Adrenal gland (tissue), 12 donors: ENCODE measurements around the gene LCE1A. TPM values are rescaled to one million over a fixed set of nuclear protein-coding genes. Genes with fewer than 3 reads are reported as not detected.
A peak's percentile ranks its signal among the peaks of the same experiment; 100 is the strongest.

Experiments used
- DNase-seq, 7 donors: peaks; one replicate each; pipeline ENCODE4 v3.0.0-alpha.2; 2019 to 2020
- H3K27ac ChIP-seq, 5 donors: fragments of 200-600 bp; sonication (generic) in 4 of 5; 1 replicate in 3 of 5; 2 replicates in 2 of 5; pipeline versions ENCODE4 v1.5.1 to v1.8.0; 2016 to 2020; ENCODE audit warnings: mild to moderate bottlenecking in 1 of 5
- H3K27me3 ChIP-seq: fragments of 200-600 bp; 2 replicates; pipeline ENCODE4 v1.8.0; 2021
- H3K36me3 ChIP-seq, 2 donors: fragments of 200-600 bp; replicated peaks in 1 of 2; 1 replicate in 1 of 2; 2 replicates in 1 of 2; pipeline versions ENCODE4 v1.5.1 to v1.8.0; 2018 to 2022
- H3K4me1 ChIP-seq, 2 donors: fragments of 200-600 bp; replicated peaks in 1 of 2; 1 replicate in 1 of 2; 2 replicates in 1 of 2; pipeline versions ENCODE4 v1.5.1 to v1.8.0; 2018 to 2021
- H3K4me3 ChIP-seq, 4 donors: fragments of 200-600 bp; sonication (generic) in 3 of 4; one replicate each; pipeline ENCODE4 v1.5.1; 2016 to 2018
- H3K9me3 ChIP-seq, 3 donors: fragments of 200-600 bp; sonication (generic) in 1 of 3; replicated peaks in 1 of 3; 1 replicate in 2 of 3; 2 replicates in 1 of 3; pipeline versions ENCODE4 v1.5.1 to v1.8.0; 2016 to 2021
- POLR2A ChIP-seq, 2 donors: fragments of 450-650 bp; IDR thresholded peaks; one replicate each; pipeline ENCODE4 v1.6.1; 2017; ENCODE audit warnings: antibody characterized with exemption in 2 of 2, mild to moderate bottlenecking in 2 of 2, moderate library complexity in 1 of 2
- WGBS, 4 donors: extraction: QIAGEN DNeasy Blood & Tissue Kit in 2 of 4; methylation state at CpG; one replicate each; pipeline versions ENCODE4 v1.1.5 to v1.1.7; 2013 to 2017; 5-methylcytosine and 5-hydroxymethylcytosine counted together
- intact Hi-C, 2 donors: fragments of 100-400 bp; cut with DNase I; formaldehyde crosslinking; loops; one replicate each; pipeline versions ENCODE4 v1.14.1 to v1.15.0; 2022 to 2023
- polyA plus RNA-seq, 3 donors: library from polyadenylated mRNA; stranded (reverse); fragments of 200-250 nt in 2 of 3; fragments of 350-450 nt in 1 of 3; fragmentation: Illumina TruSeq in 1 of 3; extraction: RNeasy Lipid Tissue Mini Kit (QIAGEN cat#74804) in 1 of 3; gene quantifications; one replicate each; pipeline ENCODE4 v1.2.3, GENCODE V29; 2013 to 2014
- total RNA-seq, 9 donors: library from RNA; depleted of rRNA in 4 of 9; stranded (reverse); fragments of >200 nt in 4 of 9; fragments of 120-200 nt in 1 of 9; fragmentation: NEBNext Ultra II Directional in 1 of 9; extraction: Animal tissue kit (Norgen Biotek cat#: 25700) in 1 of 9; gene quantifications; one replicate each; pipeline versions ENCODE4 v1.1.0 to v1.2.4, GENCODE V29; 2013 to 2023
- TF ChIP-seq, protein P1 (sequence below), 6 experiments: fragments of 450-650 bp in 4 of 6; fragments of 200-600 bp in 2 of 6; sonication (generic) in 1 of 6; IDR thresholded peaks; 1 replicate in 5 of 6; 2 replicates in 1 of 6; pipeline versions ENCODE4 v1.5.1 to v1.8.0; 2016 to 2021; ENCODE audit warnings: antibody characterized with exemption in 6 of 6, mild to moderate bottlenecking in 2 of 6, moderate library complexity in 1 of 6
- donor health status: healthy with polysubstance abuse.
- donor health status: Bipolar disorder and iron deficiency.
- donor health status: DM: yes; HTN: yes; CAD: no.
- donor health status: DM: no; HTN: no; CAD: no.
- donor health status: DM: no; HTN: no; CAD: no.
- donor health status: DM: yes; HTN: yes; CAD: no.

The LCE1A gene
- total and polyA plus RNA-seq, 12 donors = not detected

DNA sequence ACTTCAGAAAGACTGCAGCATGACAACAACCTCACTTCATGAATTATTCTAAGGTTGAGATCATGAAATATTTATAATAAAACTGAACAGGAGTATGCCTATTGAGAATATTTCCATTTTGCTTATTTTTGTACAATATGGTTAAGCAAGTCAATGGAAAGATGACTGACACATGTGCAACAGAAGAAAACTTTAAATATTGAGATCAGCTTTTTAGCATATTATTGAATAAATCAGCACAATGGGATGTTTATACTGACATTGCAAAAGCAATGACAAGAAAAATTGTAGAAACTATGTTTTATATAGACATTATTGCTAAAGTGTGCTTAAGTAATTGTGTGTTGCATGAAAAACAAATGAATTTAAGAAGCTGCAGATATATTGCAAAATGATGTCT is 37.2 kb downstream of the LCE1A start:
- intact Hi-C loops = no loop called here
- H3K4me3 ChIP-seq = no peak overlapping the region
- no peaks in the 10 kb centered on the region for H3K4me1 ChIP-seq
- H3K9me3 ChIP-seq = no peaks in the 10 kb centered on the region
- no peak for DNase-seq
- H3K27ac ChIP-seq = no peak overlapping the region
- TF ChIP-seq, protein P1, sequence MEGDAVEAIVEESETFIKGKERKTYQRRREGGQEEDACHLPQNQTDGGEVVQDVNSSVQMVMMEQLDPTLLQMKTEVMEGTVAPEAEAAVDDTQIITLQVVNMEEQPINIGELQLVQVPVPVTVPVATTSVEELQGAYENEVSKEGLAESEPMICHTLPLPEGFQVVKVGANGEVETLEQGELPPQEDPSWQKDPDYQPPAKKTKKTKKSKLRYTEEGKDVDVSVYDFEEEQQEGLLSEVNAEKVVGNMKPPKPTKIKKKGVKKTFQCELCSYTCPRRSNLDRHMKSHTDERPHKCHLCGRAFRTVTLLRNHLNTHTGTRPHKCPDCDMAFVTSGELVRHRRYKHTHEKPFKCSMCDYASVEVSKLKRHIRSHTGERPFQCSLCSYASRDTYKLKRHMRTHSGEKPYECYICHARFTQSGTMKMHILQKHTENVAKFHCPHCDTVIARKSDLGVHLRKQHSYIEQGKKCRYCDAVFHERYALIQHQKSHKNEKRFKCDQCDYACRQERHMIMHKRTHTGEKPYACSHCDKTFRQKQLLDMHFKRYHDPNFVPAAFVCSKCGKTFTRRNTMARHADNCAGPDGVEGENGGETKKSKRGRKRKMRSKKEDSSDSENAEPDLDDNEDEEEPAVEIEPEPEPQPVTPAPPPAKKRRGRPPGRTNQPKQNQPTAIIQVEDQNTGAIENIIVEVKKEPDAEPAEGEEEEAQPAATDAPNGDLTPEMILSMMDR (IDR thresholded peaks at IDR 0.05) = no peak
- TF ChIP-seq POLR2A (IDR thresholded peaks at IDR 0.05) = no peak
- no peaks in the 10 kb centered on the region for H3K36me3 ChIP-seq
- no peaks in the 10 kb centered on the region for H3K27me3 ChIP-seq

DNA sequence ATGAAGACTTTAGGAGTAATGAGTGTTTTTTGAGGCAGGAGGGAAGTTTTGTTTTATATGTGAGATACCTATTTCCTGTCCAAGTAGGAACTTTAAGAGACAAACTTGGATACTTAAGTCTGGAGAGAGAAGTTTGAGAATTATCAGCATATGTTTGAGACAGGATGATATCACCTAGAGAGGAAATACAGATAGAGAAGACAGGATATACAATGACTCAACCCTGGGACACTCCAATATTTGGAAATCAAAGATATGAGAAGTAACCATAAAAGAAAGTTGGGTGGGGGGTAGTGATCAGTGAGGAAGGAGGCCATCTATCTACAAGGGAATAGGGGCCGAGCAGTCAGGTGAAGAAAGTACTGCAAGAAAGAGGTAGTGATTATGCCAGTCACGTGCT is 39.0 kb downstream of the LCE1A start:
- intact Hi-C loops = no loop called here
- no peaks in the 10 kb centered on the region for H3K36me3 ChIP-seq
- no peaks in the 10 kb centered on the region for H3K9me3 ChIP-seq
- TF ChIP-seq POLR2A (IDR thresholded peaks at IDR 0.05) = no peak
- H3K4me1 ChIP-seq = no peaks in the 10 kb centered on the region
- no peak overlapping the region for H3K4me3 ChIP-seq
- H3K27me3 ChIP-seq = no peaks in the 10 kb centered on the region
- 72 to 86% (median 75%) methylated on average over 2 of the region's 2 CpGs for WGBS, 4 donors
- no peak for DNase-seq
- no peak overlapping the region for H3K27ac ChIP-seq

DNA sequence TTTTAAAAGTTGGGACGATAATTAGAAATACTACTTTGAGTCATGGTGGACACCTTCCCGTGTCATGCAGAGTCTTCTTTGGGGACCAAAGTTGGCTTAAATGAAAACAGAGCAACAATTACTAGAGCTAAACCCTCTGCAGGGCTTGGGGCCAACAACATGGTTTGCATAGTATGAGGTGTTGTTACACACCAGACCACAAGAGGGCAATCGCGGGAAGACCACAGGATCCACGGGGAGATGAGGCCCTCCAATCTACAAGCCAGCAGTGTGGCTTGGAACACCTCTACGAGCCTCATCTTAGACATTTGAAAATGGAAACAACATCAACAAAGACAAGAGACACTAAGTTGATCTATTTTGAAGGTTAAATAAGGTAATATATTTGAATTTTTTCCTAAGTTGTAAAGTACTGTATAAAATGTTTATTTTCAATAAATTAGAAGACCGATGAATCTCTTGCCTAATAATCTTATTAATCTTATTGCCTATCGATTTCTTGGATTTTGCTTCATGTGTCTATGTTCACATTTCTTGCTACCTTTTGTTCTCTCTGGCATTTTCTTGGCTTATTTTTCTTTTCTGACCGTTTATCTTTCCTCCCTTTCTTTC is 42.6 kb downstream of the LCE1A start:
- intact Hi-C loops = loop anchor here (2.0 to 10.0 kb wide), 2 partner anchors 353 to 355 kb away; no protein-coding TSS in a partner anchor
- Histone ChIP-seq H3K36me3 (no peaks in the 10 kb centered on the region), H3K4me1 (no peaks in the 10 kb centered on the region), H3K4me3 (no peak overlapping the region), H3K27me3 (no peaks in the 10 kb centered on the region), H3K9me3 (no peaks in the 10 kb centered on the region), H3K27ac (no peak overlapping the region)
- no peak for TF ChIP-seq POLR2A (IDR thresholded peaks at IDR 0.05)
- TF ChIP-seq, protein P1 (IDR thresholded peaks at IDR 0.05) = peak; percentile 47 to 68 (median 66)
- DNase-seq = peak; percentile 56 to 83 (median 72)
- 31 to 33% (median 33%) methylated on average over 9 of the region's 9 CpGs for WGBS, 4 donors

DNA sequence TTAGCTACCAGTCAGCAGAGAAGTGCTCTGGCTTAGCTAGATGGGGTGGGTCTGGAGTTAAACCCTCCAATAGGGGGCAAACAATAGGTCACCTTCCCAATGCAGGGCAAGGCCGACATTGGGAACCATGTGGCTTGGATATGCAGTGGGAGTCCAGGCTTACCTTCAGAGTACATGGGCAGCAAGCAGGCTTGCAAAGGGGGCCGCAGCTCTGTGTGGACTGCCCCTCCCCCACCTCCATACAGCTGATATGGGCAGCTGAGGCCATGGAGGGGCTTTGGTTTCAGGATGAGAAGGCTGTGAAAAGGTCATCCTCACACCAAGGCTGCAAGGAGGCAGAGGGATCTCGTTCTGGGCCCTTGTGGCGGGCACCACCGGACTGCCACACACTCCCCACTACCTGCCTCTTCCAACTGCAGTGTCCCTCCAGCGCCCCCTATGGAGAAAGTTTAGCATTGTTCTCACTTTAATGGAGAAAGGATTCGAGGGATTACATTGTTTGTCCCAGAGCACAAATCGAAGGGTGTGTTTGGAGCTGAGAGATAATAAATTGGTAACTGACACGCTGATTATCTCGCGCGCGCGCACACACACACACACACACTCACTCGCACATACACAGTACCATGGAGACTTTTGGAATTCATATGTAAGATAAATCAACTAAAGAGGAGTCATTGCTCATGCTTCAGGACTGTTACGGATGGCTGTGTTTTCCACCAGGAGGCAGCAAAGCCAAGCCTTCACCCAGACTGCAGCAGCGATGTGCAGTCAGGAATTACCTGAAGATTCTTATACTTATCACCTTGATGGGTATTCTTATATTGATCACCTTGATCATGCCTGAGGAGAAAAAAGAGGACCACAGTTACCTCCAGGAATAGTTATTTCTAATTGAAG is 43.8 kb downstream of the LCE1A start:
- Histone ChIP-seq H3K9me3 (no peaks in the 10 kb centered on the region), H3K4me3 (no peak overlapping the region), H3K36me3 (no peaks in the 10 kb centered on the region), H3K27ac (no peak overlapping the region), H3K4me1 (no peaks in the 10 kb centered on the region), H3K27me3 (no peaks in the 10 kb centered on the region)
- TF ChIP-seq, protein P1 (IDR thresholded peaks at IDR 0.05) = no peak
- TF ChIP-seq POLR2A (IDR thresholded peaks at IDR 0.05) = no peak
- peak in 1 of 7 donors; percentile 3 for DNase-seq
- WGBS, 4 donors = 48 to 66% (median 51%) methylated on average over 16 to 17 of the region's 17 CpGs
- intact Hi-C loops = loop anchor here in 1 of 2 donors (10.0 kb wide), 1 partner anchor 354 kb away; no protein-coding TSS in a partner anchor
